ENCODE measurements around the gene RUSC2. TPM values are rescaled to one million over a fixed set of nuclear protein-coding genes. Genes with fewer than 3 reads are reported as not detected.

The RUSC2 gene
- total RNA-seq, 2 experiments from 2014 or later = not detected

- H3K36me3 ChIP-seq (ENCODE audit: insufficient read depth, low read length) = no peaks in the 10 kb centered on the region
- intact Hi-C loops (cut with micrococcal nuclease; ENCODE audit: unreplicated experiment) = no loop called here
- H3K9me3 ChIP-seq (ENCODE audit: low read length) = no peaks in the 10 kb centered on the region
- no peaks in the 10 kb centered on the region for H3K4me1 ChIP-seq (ENCODE audit: insufficient read depth, low read length, poor library complexity, severe bottlenecking)
- DNase-seq (ENCODE audit: low spot score) = no peak
- ChIA-PET CTCF (ENCODE audit: unreplicated experiment) (no interaction called here), POLR2A (interaction anchor here (0.5 kb wide), 1 partner anchor 272 kb away, joined by 3 read pairs; no protein-coding TSS in a partner anchor)
- no peaks in the 10 kb centered on the region for H3K79me2 ChIP-seq (ENCODE audit: insufficient read depth, low read depth, low read length)
- H3K9me2 ChIP-seq (ENCODE audit: insufficient read depth, low read length) = no peaks in the 10 kb centered on the region
- TF ChIP-seq EZH2phosphoT487 (IDR thresholded peaks at IDR 0.05; ENCODE audit: borderline replicate concordance, low read depth, low read length) (no peak), CTCF (conservative IDR thresholded peaks at IDR 0.05; ENCODE audit: low read length) (no peak)
- H3K4me2 ChIP-seq (ENCODE audit: low read length) = no peak overlapping the region
- H2AFZ ChIP-seq (ENCODE audit: low read length) = no peak overlapping the region
- no peak overlapping the region for H3K27ac ChIP-seq (ENCODE audit: low read depth, low read length, poor library complexity, severe bottlenecking)
- H4K20me1 ChIP-seq (ENCODE audit: insufficient read depth, low read length) = no peaks in the 10 kb centered on the region
- no peak overlapping the region for H3K4me3 ChIP-seq (ENCODE audit: low read depth, low read length, poor library complexity, severe bottlenecking)
- no TSS peak for BruUV-seq (replicated peaks)
These were observed 25.9 kb downstream of the RUSC2 start for GRCh38 chr9:35515766-35516165.

- H3K9me2 ChIP-seq (ENCODE audit: insufficient read depth, low read length) = no peaks in the 10 kb centered on the region
- H3K4me1 ChIP-seq (ENCODE audit: insufficient read depth, low read length, poor library complexity, severe bottlenecking) = no peaks in the 10 kb centered on the region
- CTCF ChIA-PET (ENCODE audit: unreplicated experiment) = no interaction called here
- H3K4me2 ChIP-seq (ENCODE audit: low read length) = no peak overlapping the region
- no peaks in the 10 kb centered on the region for H3K79me2 ChIP-seq (ENCODE audit: insufficient read depth, low read depth, low read length)
- H3K9me3 ChIP-seq (ENCODE audit: low read length) = no peaks in the 10 kb centered on the region
- no peak for DNase-seq (ENCODE audit: low spot score)
- intact Hi-C loops (cut with micrococcal nuclease; ENCODE audit: unreplicated experiment) = no loop called here
- H2AFZ ChIP-seq (ENCODE audit: low read length) = no peak overlapping the region
- no TSS peak for BruUV-seq (replicated peaks)
- no peak overlapping the region for H3K27ac ChIP-seq (ENCODE audit: low read depth, low read length, poor library complexity, severe bottlenecking)
- no peak for TF ChIP-seq EZH2phosphoT487 (IDR thresholded peaks at IDR 0.05; ENCODE audit: borderline replicate concordance, low read depth, low read length)
- H3K36me3 ChIP-seq (ENCODE audit: insufficient read depth, low read length) = no peaks in the 10 kb centered on the region
- H3K4me3 ChIP-seq (ENCODE audit: low read depth, low read length, poor library complexity, severe bottlenecking) = no peak overlapping the region
- POLR2A ChIA-PET = interaction anchor here (0.5 to 1.0 kb wide), 4 partner anchors 10 to 817 kb away, joined by 3 read pairs; no protein-coding TSS in a partner anchor
- no peaks in the 10 kb centered on the region for H4K20me1 ChIP-seq (ENCODE audit: insufficient read depth, low read length)
These were observed 26.6 kb downstream of the RUSC2 start for GRCh38 chr9:35516479-35516878.

GRCh38 chr9:35517131-35517530 is 27.2 kb downstream of the RUSC2 start:
- H2AFZ ChIP-seq (ENCODE audit: low read length) = no peak overlapping the region
- H3K4me3 ChIP-seq (ENCODE audit: low read depth, low read length, poor library complexity, severe bottlenecking) = no peak overlapping the region
- no peaks in the 10 kb centered on the region for H3K4me1 ChIP-seq (ENCODE audit: insufficient read depth, low read length, poor library complexity, severe bottlenecking)
- H3K79me2 ChIP-seq (ENCODE audit: insufficient read depth, low read depth, low read length) = no peaks in the 10 kb centered on the region
- H3K9me2 ChIP-seq (ENCODE audit: insufficient read depth, low read length) = no peaks in the 10 kb centered on the region
- DNase-seq (ENCODE audit: low spot score) = no peak
- no peak overlapping the region for H3K27ac ChIP-seq (ENCODE audit: low read depth, low read length, poor library complexity, severe bottlenecking)
- TF ChIP-seq EZH2phosphoT487 (IDR thresholded peaks at IDR 0.05; ENCODE audit: borderline replicate concordance, low read depth, low read length) (no peak), CTCF (conservative IDR thresholded peaks at IDR 0.05; ENCODE audit: low read length) (no peak)
- H3K4me2 ChIP-seq (ENCODE audit: low read length) = no peak overlapping the region
- H4K20me1 ChIP-seq (ENCODE audit: insufficient read depth, low read length) = no peaks in the 10 kb centered on the region
- POLR2A ChIA-PET = interaction anchor here (0.6 to 1.0 kb wide), 3 partner anchors 11 to 817 kb away, joined by 3 read pairs; no protein-coding TSS in a partner anchor
- H3K9me3 ChIP-seq (ENCODE audit: low read length) = no peaks in the 10 kb centered on the region
- H3K36me3 ChIP-seq (ENCODE audit: insufficient read depth, low read length) = no peaks in the 10 kb centered on the region
- no TSS peak for BruUV-seq (replicated peaks)
- CTCF ChIA-PET (ENCODE audit: unreplicated experiment) = no interaction called here
- intact Hi-C loops (cut with micrococcal nuclease; ENCODE audit: unreplicated experiment) = no loop called here

Measured in OCI-LY7 (cell line).